HG02840 (cell line): ENCODE results near the gene PRSS21.

Experiments
- ATAC-seq: cut with Tn5 transposase; IDR thresholded peaks from one replicate; pipeline ENCODE4 v1.9.1; 2021; ENCODE audit warnings: mild to moderate bottlenecking, moderate library complexity, moderate number of reproducible peaks; ENCODE audit not compliant: unreplicated experiment, low FRiP score

Gene PRSS21, protein sequence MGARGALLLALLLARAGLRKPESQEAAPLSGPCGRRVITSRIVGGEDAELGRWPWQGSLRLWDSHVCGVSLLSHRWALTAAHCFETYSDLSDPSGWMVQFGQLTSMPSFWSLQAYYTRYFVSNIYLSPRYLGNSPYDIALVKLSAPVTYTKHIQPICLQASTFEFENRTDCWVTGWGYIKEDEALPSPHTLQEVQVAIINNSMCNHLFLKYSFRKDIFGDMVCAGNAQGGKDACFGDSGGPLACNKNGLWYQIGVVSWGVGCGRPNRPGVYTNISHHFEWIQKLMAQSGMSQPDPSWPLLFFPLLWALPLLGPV

DNA sequence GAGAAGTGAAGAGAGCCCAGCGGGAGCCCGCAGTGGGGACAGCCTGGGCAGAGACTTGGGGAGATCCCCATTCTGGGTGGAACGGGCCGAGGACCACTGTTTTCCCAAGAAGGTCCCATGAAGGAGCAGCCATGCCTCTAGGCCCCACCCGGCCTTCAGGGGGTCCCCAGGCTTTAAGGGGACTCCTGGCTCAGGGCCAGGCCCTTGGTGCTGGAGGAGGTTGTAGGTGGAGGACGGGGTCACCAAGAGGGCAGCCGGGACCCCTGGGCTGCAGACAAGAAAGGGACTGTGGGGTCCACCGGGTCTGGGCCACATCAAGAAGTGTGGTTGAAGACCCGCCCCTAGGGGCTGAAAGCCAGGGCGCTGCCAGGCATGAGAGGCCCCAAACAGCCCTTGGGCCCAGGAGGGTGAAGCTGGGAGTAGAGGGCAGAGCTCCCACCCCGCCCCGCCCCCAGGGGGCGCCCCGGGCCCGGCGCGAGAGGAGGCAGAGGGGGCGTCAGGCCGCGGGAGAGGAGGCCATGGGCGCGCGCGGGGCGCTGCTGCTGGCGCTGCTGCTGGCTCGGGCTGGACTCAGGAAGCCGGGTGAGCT lies at the start of gene PRSS21:
Gene PRSS21, plus strand, starts transcription at position 487 of the 589 bp plus-strand sequence. Its CDS starts 32 bp downstream, at position 519.
- no peak for ATAC-seq

DNA sequence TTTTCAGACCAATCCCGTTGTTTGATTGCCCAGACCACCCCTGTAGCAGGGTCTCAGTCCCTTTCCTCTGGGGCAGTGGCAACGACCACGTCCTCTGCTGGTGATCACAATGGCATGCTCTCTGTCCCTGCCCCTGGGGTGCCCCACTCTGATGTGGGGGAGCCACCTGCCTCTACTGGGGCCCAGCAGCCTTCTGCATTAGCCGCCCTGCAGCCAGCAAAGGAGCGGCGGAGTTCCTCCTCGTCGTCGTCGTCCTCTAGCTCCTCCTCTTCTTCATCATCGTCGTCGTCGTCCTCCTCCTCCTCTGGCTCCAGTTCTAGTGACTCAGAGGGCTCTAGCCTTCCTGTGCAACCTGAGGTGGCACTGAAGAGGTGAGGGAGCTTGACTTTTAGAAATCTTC lies 49.1 kb upstream of the PRSS21 start:
- no peak for ATAC-seq

DNA sequence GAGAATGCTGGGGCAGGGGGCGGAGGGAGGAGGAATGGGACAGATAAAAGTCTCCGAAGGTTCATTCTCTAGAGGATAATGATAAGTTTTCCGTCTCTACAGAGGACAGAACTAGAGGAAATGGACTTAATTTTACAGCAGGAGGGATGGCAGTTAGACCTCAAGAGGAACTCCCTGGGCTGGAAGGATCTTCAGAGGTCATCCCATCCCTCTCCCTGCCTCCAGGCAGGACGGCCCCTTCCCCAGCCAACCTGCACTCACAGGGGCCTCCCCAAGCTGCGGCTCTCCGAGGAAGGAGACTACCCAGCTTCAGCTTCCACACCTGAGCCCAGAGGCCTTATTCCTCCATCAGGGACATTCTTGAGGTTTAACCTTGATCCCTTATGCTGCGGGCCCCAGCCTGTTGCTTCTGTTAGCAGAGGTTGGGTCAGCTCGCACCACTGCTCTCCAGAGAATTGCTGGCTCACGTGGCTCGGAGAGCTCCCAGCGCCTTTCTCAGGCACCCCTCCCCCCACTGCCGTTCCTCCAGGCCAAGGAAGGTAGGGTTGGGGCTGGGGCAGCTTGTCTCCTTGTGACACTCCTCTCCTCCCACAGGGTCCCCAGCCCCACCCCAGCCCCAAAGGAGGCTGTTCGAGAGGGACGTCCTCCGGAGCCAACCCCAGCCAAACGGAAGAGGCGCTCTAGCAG lies 48.5 kb upstream of the PRSS21 start:
- ATAC-seq = no peak

DNA sequence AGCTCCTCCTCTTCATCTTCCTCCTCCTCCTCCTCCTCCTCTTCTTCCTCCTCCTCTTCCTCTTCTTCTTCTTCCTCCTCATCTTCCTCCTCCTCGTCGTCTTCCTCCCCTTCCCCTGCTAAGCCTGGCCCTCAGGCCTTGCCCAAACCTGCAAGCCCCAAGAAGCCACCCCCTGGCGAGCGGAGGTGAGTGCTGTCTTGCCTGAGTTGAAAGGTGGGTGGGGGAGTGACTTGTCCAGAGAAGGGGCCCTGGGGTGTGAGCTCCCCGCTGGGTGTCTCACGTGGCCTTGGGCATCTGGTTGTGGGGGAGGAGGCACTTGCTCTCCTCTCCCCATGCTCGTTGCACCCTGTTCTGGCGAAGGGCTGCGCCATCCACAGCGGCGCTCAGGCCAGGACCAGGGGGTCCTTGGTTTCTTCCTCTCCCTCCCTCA lies 47.9 kb upstream of the PRSS21 start:
- no peak for ATAC-seq

DNA sequence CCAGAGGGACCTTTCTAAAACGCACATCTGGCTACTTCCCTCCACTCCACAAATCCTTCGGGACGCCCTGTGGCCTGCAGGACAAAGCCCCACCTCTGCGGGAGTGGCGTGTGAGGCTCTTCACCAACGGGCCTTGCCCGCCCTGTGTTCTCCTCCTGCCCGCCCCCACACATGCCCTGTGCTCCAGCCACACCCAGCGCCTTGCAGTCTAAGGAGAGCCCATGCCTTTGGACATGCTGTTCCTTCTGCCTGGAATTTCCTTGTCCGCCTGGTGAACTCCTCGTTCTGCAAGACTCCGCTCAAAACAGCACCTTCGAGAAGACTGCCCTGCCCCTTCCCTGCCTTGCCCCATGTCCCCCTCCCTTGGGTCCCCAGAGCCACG lies 47.4 kb upstream of the PRSS21 start:
- no peak for ATAC-seq

DNA sequence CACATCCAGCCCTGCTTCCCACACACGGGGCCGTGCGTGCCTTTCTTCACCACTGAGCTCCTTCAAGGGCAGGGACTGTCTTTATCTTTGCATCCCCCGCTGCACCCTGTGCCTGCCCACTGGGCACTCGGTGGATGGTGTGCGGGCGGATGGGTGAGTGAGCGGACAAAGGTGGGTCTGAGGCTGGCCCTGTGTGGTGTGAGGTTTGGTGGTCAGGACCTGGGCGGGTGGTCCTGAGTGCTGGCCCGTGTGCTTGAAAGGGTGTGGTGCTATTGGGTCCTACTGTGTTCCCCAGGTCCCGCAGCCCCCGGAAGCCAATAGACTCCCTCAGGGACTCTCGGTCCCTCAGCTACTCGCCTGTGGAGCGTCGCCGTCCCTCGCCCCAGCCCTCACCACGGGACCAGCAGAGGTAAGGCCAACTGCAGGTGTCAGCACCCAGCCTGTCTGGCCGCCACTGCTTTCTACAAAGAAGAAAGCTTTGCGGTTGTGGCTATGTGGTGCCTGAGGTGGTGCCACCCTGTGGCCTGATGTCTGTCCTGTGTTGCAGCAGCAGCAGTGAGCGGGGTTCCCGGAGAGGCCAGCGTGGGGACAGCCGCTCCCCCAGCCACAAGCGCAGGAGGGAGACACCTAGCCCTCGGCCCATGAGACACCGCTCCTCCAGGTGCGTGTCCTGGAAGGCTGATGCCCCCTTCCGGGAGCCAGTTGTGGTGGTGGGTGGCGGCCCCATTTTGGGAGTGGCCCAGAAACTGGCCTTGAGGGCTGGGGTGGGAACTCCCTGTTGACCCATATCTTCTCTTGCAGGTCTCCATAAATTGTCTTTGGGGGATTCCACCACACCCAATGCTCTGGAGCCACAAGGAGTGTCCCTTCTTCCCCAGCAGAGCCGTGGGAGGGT lies 46.7 kb upstream of the PRSS21 start:
- no peak for ATAC-seq

DNA sequence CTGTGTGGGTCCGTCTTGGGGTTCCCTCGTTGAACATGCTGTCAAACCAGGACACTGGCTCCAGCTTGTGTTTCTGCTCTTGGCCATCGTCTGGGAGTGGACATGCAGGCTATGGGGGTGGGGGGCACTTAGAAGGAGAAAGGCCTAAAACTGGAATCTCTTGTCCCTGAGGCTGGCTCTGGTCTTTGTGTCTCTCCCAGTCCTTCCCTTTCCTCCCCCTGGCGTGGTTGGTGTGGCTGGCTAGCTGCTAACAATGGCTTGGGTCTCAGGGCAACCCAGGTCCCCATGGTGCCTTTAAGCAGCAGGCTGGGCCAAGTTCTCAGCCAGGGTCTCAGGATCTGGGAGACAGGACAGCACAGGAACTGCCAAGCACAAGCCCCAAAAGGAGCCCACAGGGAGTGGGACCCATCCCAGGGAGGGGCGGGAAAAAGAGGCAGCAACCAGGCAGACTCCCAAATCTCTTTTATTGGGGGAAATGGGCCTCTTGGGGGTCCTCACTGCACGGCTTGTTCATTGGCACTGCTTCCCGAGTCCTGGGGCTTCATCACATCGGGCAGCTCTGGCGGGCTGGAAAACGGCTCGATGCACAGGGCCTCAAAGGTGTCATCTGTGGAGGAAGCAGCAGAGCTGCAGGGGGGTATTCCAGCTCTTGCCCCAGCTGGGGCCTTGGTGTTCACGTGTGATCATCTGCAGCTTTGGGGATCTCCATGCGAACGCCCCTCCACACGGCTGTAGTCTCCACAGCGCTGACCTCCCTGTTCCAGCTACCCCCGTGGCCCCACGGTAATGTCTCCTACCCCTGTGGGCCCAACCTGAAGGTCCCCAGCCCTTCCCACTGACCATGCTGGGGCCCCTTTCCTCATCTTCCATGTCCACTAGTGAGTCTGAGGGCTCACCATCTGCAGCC lies 45.3 kb upstream of the PRSS21 start:
- ATAC-seq = no peak

DNA sequence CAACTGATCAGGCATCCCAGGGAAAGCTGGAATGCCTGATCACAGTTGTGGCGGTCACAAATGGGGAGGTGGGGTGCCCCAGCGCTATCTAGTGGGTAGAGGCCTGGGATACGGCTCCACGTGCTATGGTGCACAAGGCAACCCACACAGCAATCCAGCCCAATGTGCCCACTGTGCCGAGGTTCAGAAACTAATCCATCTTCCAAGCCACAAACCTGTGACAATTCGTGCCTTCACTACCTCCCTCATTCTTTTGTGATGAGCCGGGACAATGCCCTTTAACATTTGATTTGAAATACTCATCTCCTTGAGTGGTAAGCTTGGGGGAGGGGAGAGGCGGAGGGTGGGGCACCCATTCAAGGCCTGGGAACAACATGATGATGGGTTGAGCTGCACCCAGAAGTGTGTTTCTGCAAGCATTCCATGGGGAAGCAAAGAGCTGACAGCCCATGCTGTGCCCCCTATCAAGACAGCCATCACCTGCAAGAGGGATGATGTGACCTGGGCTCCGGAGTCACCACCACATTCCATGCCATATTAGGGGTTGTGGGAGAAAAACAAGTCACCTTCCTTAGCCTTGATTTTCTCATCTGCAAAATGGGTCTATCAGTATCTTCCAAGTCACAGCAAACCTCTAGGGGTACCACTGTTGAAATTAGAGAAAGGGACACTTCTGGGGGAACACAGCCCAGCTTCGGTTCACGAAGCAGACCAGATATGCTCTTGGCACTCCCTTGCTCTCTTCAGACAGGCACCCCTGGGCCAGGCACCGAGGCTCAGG lies 43.7 kb upstream of the PRSS21 start:
- no peak for ATAC-seq

DNA sequence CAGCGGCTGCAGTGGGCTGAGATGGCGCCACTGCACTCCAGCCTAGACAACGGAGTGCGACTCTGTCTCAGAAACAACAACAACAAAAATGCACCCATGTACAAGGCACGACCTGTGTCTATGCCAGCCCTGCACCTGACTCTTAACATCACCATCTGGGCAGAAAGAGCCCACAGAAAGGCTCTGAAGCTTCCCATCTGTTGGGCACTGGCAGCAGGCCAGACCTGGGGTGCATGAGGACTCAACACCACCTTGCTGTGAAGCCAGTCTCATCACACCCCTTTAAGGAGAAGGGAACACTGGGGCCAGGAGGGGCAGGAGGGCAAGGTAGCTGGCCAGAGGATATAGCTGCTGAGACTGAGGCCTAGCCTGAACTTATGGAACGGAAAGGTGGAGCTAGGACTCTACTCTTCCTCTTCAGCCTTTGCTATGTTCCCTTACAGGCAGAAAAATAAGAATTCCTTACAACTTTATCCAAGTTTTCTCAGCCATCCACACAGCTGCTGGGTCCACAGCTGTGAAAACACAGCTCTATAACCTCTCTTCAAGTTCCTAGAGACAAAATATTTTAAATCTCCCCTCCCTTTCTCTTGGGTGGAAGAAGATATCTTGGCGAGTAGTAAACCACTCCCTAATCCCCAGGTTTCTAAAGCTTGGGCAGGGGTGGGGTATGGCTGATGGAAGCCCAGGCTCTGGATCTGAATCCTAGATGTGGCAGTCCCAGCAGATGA lies 42.7 kb upstream of the PRSS21 start:
- no peak for ATAC-seq

DNA sequence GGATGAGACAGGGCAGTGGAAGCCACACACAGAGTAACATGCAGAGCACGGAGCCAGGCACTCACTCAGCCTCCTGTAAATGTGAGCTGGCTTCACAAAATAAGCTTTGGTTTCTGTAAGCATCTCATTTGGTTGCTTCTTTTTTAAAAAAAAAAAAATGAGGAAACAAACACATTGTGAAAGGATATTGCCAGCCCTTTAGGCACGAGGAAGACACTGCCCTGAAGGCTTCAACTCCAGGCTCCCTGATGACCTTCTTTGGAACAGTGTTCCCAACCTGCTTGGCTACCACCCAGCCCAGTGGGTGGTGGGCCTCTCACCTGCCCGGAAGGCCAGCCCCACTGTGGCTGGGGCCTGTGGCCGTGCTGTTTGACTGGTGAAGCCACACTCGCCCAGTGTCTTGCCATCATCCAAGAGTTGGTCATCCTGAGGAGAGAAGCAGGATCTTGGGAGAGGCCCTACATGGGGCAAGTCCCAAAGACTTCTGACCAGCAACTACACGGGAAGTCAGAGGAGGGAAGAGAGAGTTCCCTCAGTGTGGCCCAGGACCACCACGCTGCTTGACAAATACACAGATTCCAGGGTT lies 41.8 kb upstream of the PRSS21 start:
- no peak for ATAC-seq

DNA sequence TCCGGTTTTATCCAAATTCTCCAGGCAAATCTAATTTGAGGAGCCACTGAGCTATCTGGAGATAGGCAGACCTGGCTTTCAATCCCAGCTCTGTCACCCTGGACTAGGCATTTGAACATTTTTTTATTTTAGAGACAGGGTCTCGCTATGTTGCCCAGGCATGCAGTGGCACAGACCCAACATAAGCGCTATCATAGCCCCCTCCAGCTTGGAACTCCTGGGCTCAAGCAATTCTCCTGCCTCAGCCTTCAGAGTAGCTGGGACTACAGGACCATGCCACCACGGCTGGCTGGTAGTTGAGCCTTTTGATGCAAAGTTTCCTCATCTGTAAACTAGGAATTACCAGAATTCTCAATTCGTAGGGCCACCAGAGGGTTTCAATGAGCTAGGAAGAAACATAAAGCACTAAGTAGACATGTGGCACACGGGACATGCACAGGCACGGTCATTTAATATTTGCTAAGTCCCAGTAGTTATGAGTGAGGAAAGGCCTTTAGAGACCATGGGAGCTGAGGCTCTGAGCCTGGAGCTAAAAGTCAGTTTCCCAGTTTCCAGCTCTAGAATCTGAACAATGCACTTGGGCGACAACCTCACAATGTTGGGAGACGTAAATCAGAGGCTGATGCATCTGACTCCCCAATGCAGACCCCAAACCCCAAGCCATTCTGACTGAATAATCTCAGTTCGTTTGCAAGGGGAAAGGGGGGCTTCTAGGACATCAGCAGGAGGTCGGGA lies 41.1 kb upstream of the PRSS21 start:
- no peak for ATAC-seq

DNA sequence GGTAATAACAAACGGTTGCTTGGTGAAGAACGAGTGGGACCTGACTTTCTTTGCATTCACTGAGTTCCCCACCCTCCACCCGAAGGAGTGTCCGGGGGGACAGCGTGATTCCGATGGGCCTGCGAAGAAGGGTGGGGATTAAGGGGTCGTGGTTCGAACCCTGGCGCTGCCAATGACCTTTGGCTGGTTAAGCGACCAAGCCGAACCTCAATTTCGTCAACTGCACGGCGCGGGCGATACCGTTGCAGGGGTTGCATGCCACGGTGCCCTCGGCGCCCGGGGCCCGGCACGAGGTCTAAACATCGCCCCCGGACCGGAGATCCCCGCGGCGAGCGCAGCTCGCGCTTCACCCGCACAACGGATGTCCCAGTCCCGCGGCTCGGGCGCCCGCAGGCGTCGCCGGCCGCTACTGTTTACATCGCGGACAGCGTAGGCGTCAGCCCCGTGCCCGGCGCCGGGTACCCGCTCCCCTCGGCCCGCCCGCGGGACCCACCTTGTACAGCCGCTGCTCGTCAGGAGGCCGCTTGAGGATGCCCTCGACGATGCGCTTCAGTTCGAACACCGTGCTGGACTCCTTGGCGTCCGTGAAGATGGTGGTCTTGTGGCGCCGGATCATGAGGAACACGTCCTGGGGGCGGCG lies 40.4 kb upstream of the PRSS21 start:
- peak; percentile 29 for ATAC-seq

DNA sequence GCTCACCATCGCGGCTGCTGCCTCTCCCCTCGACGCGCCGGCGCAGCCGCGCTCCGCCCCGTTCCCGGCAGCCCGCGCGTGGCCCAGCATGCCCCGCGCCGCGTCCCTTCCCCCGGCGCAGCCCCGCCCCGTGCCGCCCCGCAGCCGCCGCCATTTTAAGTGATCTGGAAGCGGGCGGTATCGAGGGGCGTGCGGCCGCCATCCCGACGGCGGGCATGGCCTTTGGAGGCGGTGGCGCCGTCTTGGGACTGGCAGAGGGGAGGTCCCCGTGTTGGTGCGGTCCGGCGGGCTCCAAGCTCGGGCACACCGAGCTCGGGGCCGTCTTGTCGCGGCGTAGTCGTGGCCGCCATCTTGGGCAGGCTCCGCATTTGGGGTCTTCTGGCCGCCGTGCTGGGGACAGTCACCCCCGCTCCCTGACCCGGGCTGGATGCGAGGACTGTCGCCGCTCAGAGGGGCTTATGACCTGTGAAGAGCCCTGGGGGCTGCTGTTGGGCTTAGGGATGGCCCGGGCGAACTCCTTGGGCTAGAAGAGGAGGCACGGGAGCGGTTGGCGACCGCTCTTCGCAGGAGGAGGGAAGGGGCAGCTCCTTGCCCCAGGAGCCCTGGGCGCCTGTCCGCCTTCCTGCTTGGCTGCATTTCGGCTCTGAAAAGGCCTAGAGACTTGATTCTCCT lies 39.7 kb upstream of the PRSS21 start, which contains the start of gene ELOB:
Gene ELOB, minus strand, starts transcription at position 50 of the 672 bp plus-strand sequence. Its CDS starts 41 bp downstream, at position 9.
- peak; percentile 68 for ATAC-seq

DNA sequence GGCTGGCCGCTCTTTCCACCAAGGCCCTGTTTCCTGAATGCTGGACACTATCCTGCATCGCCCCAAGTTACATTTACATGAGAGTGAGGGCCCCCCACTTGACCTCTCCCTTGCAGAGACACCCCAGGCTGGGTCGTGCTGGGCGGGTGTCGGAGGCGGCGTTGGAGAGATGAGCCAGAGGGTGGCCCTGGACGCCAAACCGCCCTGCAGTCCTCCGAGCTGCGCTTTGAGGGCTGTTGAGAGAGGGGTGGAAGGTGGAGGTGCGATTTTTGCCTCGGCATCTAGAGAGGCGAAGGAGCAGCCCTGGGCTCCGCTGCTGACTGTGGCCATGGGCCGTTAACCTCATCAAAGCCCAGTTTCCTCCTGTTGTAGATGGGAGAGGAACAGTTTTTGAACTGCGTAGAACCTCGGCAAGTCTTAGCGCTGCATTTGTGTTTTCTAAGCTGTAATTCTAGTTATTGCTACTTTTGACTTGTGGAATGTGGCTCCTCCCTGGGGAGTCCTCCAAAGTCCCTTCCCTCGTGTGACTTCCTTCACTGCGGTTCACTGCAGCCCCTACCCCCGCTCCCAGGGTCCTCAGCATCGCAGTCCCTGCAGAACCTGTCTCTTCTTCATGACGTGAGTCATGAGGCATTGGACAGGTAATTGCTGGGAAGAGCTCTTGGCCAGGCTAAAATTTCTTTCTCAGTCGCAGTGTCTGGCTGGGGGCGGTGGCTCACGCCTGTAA lies 39.0 kb upstream of the PRSS21 start:
- no peak for ATAC-seq

DNA sequence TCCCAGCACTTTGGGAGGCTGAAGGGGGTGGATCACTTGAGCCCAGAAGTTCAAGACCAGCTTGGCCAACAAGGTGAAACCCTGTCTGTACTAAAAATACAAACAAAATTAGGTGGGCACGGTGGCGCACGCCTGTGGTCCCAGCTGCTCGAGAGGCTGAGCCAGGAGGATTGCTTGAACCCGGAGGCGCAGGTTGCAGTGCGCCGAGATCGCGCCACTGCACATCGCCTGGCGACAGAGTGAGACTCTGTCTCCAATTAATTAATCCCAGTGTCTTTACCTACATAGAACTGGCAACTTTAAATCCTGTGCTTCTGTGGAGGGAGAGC lies 38.4 kb upstream of the PRSS21 start:
- ATAC-seq = no peak
